DND-41 (cell line): ENCODE results near the gene CACNA2D1.

Source experiments
- CTCF ChIP-seq: IDR thresholded peaks from 2 replicates; pipeline ENCODE4 v1.5.1; 2012; ENCODE audit warnings: borderline replicate concordance, low read length, moderate library complexity, mild to moderate bottlenecking; ENCODE audit not compliant: poor library complexity, severe bottlenecking; ENCODE audit errors: extremely low read depth
- EZH2 ChIP-seq: IDR thresholded peaks from 3 replicates; pipeline ENCODE4 v1.6.1; 2012; ENCODE audit warnings: borderline replicate concordance, low read depth, mild to moderate bottlenecking, moderate library complexity, low read length, inconsistent platforms; ENCODE audit not compliant: severe bottlenecking

GRCh38 chr7:82388138-82388537, 55.4 kb downstream of the CACNA2D1 start:
- no peak for TF ChIP-seq CTCF
- TF ChIP-seq EZH2, result no peak
